Inflammatory macrophage (primary cell): ENCODE data around the gene GIMAP1.
A peak's percentile ranks its signal among the peaks of the same experiment; 100 is the strongest.
"Not testable (repeated sequence)": the region's sequence is repeated elsewhere in the genome, so short reads cannot be mapped to it uniquely, and the experiment has no call there.

Source experiments
- DNase-seq, 2 donors: peaks; one replicate each; pipeline ENCODE4 v3.0.0-alpha.2; 2020 to 2022
- total RNA-seq, 18 experiments: gene quantifications; one replicate each; lab custom pipeline; 2026; ENCODE audit warnings: mixed read lengths in 6 of 18, inconsistent platforms in 2 of 18; lab: John Stamatoyannopoulos, UW

GIMAP1 gene
- total RNA-seq = 0.35 to 15.1 (median 4.0) reads per million in 18 experiments

- DNase-seq = peak; percentile 76 to 80
Observed at GRCh38 chr7:150716368-150716767, at the start of gene GIMAP1. Gene GIMAP1 (plus strand): TSS chr7:150716613. CDS start chr7:150719048, 2,435 bp downstream.

- DNase-seq = no peak
Observed at GRCh38 chr7:150668472-150668911, 47.9 kb upstream of the GIMAP1 start.

- no peak for DNase-seq
Observed at GRCh38 chr7:150668977-150669376, 47.4 kb upstream of the GIMAP1 start.

GRCh38 chr7:150671798-150672585 lies 44.4 kb upstream of the GIMAP1 start:
- DNase-seq = not testable (repeated sequence)

GRCh38 chr7:150675714-150676113 lies 40.7 kb upstream of the GIMAP1 start:
- DNase-seq = no peak

GRCh38 chr7:150676276-150676675 lies 40.1 kb upstream of the GIMAP1 start:
- DNase-seq = peak; percentile 47 to 64

GRCh38 chr7:150676854-150677253 lies 39.6 kb upstream of the GIMAP1 start:
- not testable (repeated sequence) for DNase-seq

GRCh38 chr7:150678601-150679000 lies 37.8 kb upstream of the GIMAP1 start:
- not testable (repeated sequence) for DNase-seq

- not testable (repeated sequence) for DNase-seq
Observed at GRCh38 chr7:150680364-150680763, 36.0 kb upstream of the GIMAP1 start.

- peak; percentile 75 to 79 for DNase-seq
Observed at GRCh38 chr7:150685219-150686029, 31.0 kb upstream of the GIMAP1 start, which contains the start of gene GIMAP2. Gene GIMAP2 (plus strand): TSS chr7:150685706. CDS start chr7:150687060, 1,354 bp downstream.

- DNase-seq = peak; percentile 35 to 46
Observed at GRCh38 chr7:150686030-150686631, 30.3 kb upstream of the GIMAP1 start.

- no peak for DNase-seq
Observed at GRCh38 chr7:150688630-150689029, 27.8 kb upstream of the GIMAP1 start.

- no peak for DNase-seq
Observed at GRCh38 chr7:150695654-150696053, 20.8 kb upstream of the GIMAP1 start.

GRCh38 chr7:150703209-150703608 lies 13.2 kb upstream of the GIMAP1 start:
- no peak for DNase-seq

GRCh38 chr7:150715293-150715692 lies 1.1 kb upstream of the GIMAP1 start:
- no peak for DNase-seq

GRCh38 chr7:150715738-150716137 lies 675 bp upstream of the GIMAP1 start:
- DNase-seq = no peak

GRCh38 chr7:150716939-150717338 lies 526 bp downstream of the GIMAP1 start:
- DNase-seq = no peak

GRCh38 chr7:150717814-150718420 lies 1.5 kb downstream of the GIMAP1 start:
- peak; percentile 69 to 89 for DNase-seq

- DNase-seq = peak; percentile 29 to 50
Observed at GRCh38 chr7:150719436-150719835, 3.0 kb downstream of the GIMAP1 start.

GRCh38 chr7:150719960-150720891 lies 3.8 kb downstream of the GIMAP1 start:
- no peak for DNase-seq

GRCh38 chr7:150721970-150722373 lies 5.6 kb downstream of the GIMAP1 start:
- DNase-seq = no peak
